NCI-H2081 treated with DMSO at 0.1 percent for 48 hours (cell line): ENCODE measurements around the gene TGFA.

Experiments
- DNase-seq: peaks from one replicate; lab custom pipeline; 2025; lab: John Stamatoyannopoulos, UW

The TGFA gene

GRCh38 chr2:70417011-70417410, 136.6 kb downstream of the TGFA start:
- DNase-seq = no peak

DNA sequence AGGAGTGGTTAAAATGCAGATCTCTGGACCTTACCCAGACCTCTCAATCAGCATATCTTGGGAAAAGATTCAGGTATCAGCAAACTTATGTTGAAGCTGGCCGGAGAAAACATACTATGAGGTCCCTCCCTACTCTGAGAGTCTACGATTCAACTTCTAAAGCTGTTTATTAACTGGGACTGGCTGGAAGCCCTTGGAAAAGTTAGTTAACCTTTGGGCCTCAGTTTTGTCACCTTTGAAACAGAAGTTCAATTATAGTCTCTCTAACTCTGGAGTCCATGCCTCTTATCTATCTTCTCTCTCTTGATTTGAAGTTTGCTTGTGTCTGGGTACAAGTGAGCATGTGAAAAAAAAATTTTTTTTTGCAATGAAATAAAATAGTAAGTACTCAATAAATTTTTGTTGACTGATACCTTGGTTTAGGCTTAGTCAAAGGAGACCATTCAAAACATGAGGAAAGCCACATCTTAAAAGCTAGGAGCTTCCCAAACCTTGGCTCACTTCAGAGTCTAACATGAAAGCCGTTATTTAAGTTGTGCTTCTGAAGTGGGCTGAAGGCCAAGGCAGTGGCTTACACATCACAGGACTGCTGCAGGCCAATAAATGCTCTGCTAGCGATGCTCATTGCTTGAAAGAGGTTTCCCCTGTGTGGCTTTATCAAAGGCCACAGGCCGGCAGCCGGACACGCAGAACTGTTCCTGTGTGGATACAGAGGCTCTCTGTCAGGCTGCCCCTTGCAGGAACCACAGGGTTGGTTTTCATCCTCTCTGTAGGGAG, 141.1 kb downstream of the TGFA start:
- no peak for DNase-seq

GRCh38 chr2:70411483-70412125, 142.0 kb downstream of the TGFA start:
- DNase-seq = no peak

GRCh38 chr2:70403267-70404053, 150.2 kb downstream of the TGFA start:
- no peak for DNase-seq

GRCh38 chr2:70400539-70400938, 153.1 kb downstream of the TGFA start:
- DNase-seq = no peak

DNA sequence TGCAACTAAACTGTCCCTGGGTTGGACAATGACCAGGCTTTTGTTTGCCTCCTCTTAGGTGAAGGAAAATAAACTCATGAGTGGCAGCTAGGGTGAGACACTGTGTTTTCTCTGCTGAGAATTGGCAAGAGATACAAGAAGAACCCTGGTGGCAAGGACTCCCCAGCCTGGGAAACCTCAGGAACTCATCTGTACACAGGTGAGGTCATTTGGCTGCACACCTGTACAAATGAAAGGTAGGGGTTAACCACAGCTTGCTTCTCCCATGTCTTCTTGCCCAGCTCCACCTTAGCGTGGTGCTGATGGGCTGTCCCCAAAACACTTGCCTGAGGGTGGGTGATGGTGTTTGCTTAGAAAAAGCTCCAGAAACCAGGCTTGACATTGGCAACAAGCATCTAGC, 154.6 kb downstream of the TGFA start:
- DNase-seq = no peak
